K562 (cell line): ENCODE measurements around the gene GPRASP3. TPM values are rescaled to one million over a fixed set of nuclear protein-coding genes. Genes with fewer than 3 reads are reported as not detected.

Source experiments
- ATAC-seq: fragments of 200-7000 bp; cut with Tn5 transposase; 3 replicates; pipeline ENCODE4 v1.9.1; 2020; ENCODE audit warnings: moderate library complexity
- BruUV-seq: library from RNA; stranded (reverse); fragments of 400-500 nt; replicated peaks from 2 replicates; lab custom pipeline; 2021; lab: Mats Ljungman, UMichigan
- CTCF ChIA-PET: fragments of 300-600 bp; formaldehyde crosslinking; extraction: SDS; loops from one replicate; lab custom pipeline; 2021; ENCODE audit warnings: low intra/inter-chr PET ratio; lab: Yijun Ruan, JAX
- POLR2A ChIA-PET: fragments of 300-600, 350-650 bp; sonication (Branson Sonifier 250); formaldehyde crosslinking; extraction: SDS; loops from one replicate; lab custom pipeline; 2021; ENCODE audit warnings: antibody characterized with exemption, inconsistent platforms; lab: Yijun Ruan, JAX
- DNase-seq, 4 experiments: peaks; one replicate each; pipeline versions ENCODE4 v3.0.0 to v3.0.0-alpha.2; 2011 to 2018; ENCODE audit warnings: low spot score in 3 of 4, mixed read lengths in 3 of 4; ENCODE audit errors: extremely low read depth in 1 of 4
- FAIRE-seq: peaks from 2 replicates; lab custom pipeline; 2011; peaks lifted over from hg19 to GRCh38; lab: Jason Lieb, UNC
- H2AFZ ChIP-seq: 2 replicates; pipeline ENCODE4 v1.6.0; 2011; ENCODE audit warnings: low read depth, low read length, control low read depth, inconsistent platforms
- H3K27ac ChIP-seq: fragments of 200-600 bp; 3 replicates; pipeline ENCODE4 v1.8.0; 2011; ENCODE audit warnings: low read depth, mild to moderate bottlenecking, control low read depth, inconsistent platforms, low read length, moderate library complexity, mixed read lengths; ENCODE audit errors: extremely low read depth
- H3K27me3 ChIP-seq, 2 experiments: fragments of 300-600 bp in 1 of 2; 2 replicates in 1 of 2; 3 replicates in 1 of 2; pipeline versions ENCODE4 v1.6.0 to v1.8.0; 2011; ENCODE audit warnings: inconsistent platforms in 2 of 2, low read length in 2 of 2, mild to moderate bottlenecking in 1 of 2, mixed read lengths in 1 of 2, moderate library complexity in 1 of 2; ENCODE audit not compliant: control insufficient read depth in 2 of 2, insufficient read depth in 2 of 2
- H3K36me3 ChIP-seq: fragments of 300-600 bp; 3 replicates; pipeline ENCODE4 v1.8.0; 2011; ENCODE audit warnings: mild to moderate bottlenecking, low read length, inconsistent platforms; ENCODE audit not compliant: control insufficient read depth, insufficient read depth
- H3K4me1 ChIP-seq, 2 experiments: fragments of 200-600 bp in 1 of 2; replicated peaks in 1 of 2; 2 replicates in 1 of 2; 3 replicates in 1 of 2; pipeline versions ENCODE4 v1.5.1 to v1.8.0; 2011; ENCODE audit warnings: inconsistent platforms in 2 of 2, low read length in 2 of 2, mild to moderate bottlenecking in 1 of 2, mixed read lengths in 1 of 2, moderate library complexity in 1 of 2; ENCODE audit not compliant: control insufficient read depth in 2 of 2, insufficient read depth in 2 of 2
- H3K4me2 ChIP-seq: 2 replicates; pipeline ENCODE4 v1.6.1; 2011; ENCODE audit warnings: low read length, control low read depth, inconsistent platforms, mixed read lengths; ENCODE audit not compliant: insufficient read depth
- H3K4me3 ChIP-seq: fragments of 200-600 bp; sonication (generic), shearing (Covaris generic); 2 replicates; pipeline ENCODE4 v1.5.1; 2016; ENCODE audit warnings: control low read depth, inconsistent platforms
- H3K79me2 ChIP-seq: fragments of 200-600 bp; 3 replicates; pipeline ENCODE4 v1.8.0; 2011; ENCODE audit warnings: low read length, inconsistent platforms; ENCODE audit not compliant: control insufficient read depth, insufficient read depth
- H3K9ac ChIP-seq, 2 experiments: 2 replicates each; pipeline versions ENCODE4 v1.6.0 to v1.6.1; 2011; ENCODE audit warnings: low read depth in 2 of 2, low read length in 2 of 2, control low read depth in 1 of 2, inconsistent platforms in 1 of 2, mild to moderate bottlenecking in 1 of 2, mixed read lengths in 1 of 2; ENCODE audit not compliant: insufficient read depth in 1 of 2
- H3K9me1 ChIP-seq: one replicate; pipeline ENCODE4 v1.6.0; 2011; ENCODE audit warnings: inconsistent platforms, mild to moderate bottlenecking, low read length, moderate library complexity; ENCODE audit not compliant: control insufficient read depth, insufficient read depth
- H3K9me3 ChIP-seq: replicated peaks from 2 replicates; pipeline ENCODE4 v1.5.1; 2011; ENCODE audit warnings: low read depth, low read length, inconsistent platforms; ENCODE audit not compliant: control insufficient read depth, insufficient read depth
- H4K20me1 ChIP-seq: replicated peaks from 2 replicates; pipeline ENCODE4 v1.6.1; 2011; ENCODE audit warnings: low read length, inconsistent platforms, mixed read lengths; ENCODE audit not compliant: control insufficient read depth, insufficient read depth
- CTBP1 ChIP-seq: fragments of 450-650 bp; IDR thresholded peaks from 2 replicates; pipeline ENCODE4 v1.6.1; 2016; ENCODE audit warnings: borderline replicate concordance
- TEAD4 ChIP-seq, 2 experiments: sonication (generic) in 1 of 2; formaldehyde crosslinking in 1 of 2; IDR thresholded peaks; 2 replicates each; pipeline versions ENCODE4 v1.6.1 to v1.8.0; 2012 to 2022; ENCODE audit warnings: borderline replicate concordance in 1 of 2, inconsistent platforms in 1 of 2, low read length in 1 of 2, mild to moderate bottlenecking in 1 of 2, missing genetic modification reagents in 1 of 2
- TRIM28 ChIP-seq: fragments of 450-650 bp; IDR thresholded peaks from 2 replicates; pipeline ENCODE4 v1.6.1; 2017
- ZNF431 ChIP-seq: sonication (generic); formaldehyde crosslinking; IDR thresholded peaks from 2 replicates; pipeline ENCODE4 v1.8.0; 2022; ENCODE audit warnings: mild to moderate bottlenecking, missing genetic modification reagents
- WGBS: fragments of 100-300 bp; shearing (Covaris generic); methylation state at CpG from one replicate; pipeline ENCODE4 v1.1.6; 2016; ENCODE audit warnings: low coverage, mixed read lengths; ENCODE audit not compliant: insufficient coverage; ENCODE audit errors: missing lambda C conversion rate; 5-methylcytosine and 5-hydroxymethylcytosine counted together
- in situ Hi-C: fragments of 300-500 bp; cut with MboI; formaldehyde crosslinking; loops from 4 replicates; pipeline ENCODE4 v1.15.0; 2018; ENCODE audit warnings: inconsistent platforms, mixed read lengths
- intact Hi-C: fragments of 100-400 bp; cut with micrococcal nuclease; formaldehyde crosslinking; loops from 2 replicates; pipeline ENCODE4 v1.14.2; 2022
- polyA plus RNA-seq, 8 experiments: library from polyadenylated mRNA; depleted of rRNA in 4 of 8; stranded (reverse) in 5 of 8; unstranded in 3 of 8; fragments of >200 nt; fragmentation: Nextera tagmentation in 2 of 8; fragmentation: Illumina TruSeq in 1 of 8; extraction: Ambion mirVana in 2 of 8; extraction: Trizol in 1 of 8; gene quantifications; 2 replicates each; pipeline versions ENCODE4 v1.2.1 to v1.2.3, GENCODE V29; 2011 to 2014; ENCODE audit warnings: inconsistent platforms in 1 of 8, missing spikeins in 1 of 8
- total RNA-seq, 7 experiments: library from RNA; depleted of rRNA in 6 of 7; stranded (reverse); fragments of >200 nt in 6 of 7; fragmentation: Illumina TruSeq in 2 of 7; extraction: Trizol in 2 of 7; gene quantifications; 2 replicates each; pipeline versions ENCODE4 v1.2.1 to v1.2.3, GENCODE V29; 2011 to 2021; ENCODE audit warnings: low replicate concordance in 1 of 7
- TF ChIP-seq, protein P1 (sequence below): fragments of 200-600 bp; sonication (generic); IDR thresholded peaks from one replicate; pipeline ENCODE4 v1.6.1; 2012; ENCODE audit warnings: mild to moderate bottlenecking, low read depth, low read length, inconsistent platforms

The GPRASP3 gene
- total and polyA plus RNA-seq, 9 of the 15 experiments (the other 6 are each of a cell fraction or from before 2014, with no cell fraction given) = 0.50 to 1.9 (median 1.1) TPM

DNA sequence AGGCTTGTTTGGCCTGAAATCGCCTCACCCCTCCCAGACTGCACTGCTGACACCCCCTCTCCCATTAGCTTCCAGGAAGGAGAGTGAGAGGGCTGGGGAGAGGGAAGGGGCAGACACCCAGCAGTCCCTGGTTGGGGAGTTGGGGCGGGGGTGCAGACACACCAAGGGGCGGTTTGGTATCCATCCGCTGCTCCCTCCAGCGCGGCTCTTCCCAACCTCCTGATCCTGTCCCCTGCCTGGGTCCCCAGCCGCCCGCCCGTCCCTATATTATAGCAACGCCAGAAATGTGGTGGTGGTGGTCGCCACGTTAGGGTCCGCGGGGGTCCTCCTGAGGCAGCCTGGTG lies 24.9 kb downstream of the GPRASP3 start:
- POLR2A ChIA-PET = no interaction called here
- no peak for FAIRE-seq
- H2AFZ ChIP-seq = no peak overlapping the region

More for the DNA sequence above, 24.9 kb downstream of the GPRASP3 start:
- intact Hi-C loops (no loop called here), in situ Hi-C loops (no loop called here)
- TF ChIP-seq CTBP1 (no peak), TEAD4 (IDR thresholded peaks at IDR 0.05; ENCODE audit: low read length) (no peak), TEAD4 (CRISPR knock-in tag; IDR thresholded peaks at IDR 0.05; ENCODE audit: borderline replicate concordance) (no peak), ZNF431 (CRISPR knock-in tag) (no peak), TRIM28 (no peak)
- TF ChIP-seq, protein P1, sequence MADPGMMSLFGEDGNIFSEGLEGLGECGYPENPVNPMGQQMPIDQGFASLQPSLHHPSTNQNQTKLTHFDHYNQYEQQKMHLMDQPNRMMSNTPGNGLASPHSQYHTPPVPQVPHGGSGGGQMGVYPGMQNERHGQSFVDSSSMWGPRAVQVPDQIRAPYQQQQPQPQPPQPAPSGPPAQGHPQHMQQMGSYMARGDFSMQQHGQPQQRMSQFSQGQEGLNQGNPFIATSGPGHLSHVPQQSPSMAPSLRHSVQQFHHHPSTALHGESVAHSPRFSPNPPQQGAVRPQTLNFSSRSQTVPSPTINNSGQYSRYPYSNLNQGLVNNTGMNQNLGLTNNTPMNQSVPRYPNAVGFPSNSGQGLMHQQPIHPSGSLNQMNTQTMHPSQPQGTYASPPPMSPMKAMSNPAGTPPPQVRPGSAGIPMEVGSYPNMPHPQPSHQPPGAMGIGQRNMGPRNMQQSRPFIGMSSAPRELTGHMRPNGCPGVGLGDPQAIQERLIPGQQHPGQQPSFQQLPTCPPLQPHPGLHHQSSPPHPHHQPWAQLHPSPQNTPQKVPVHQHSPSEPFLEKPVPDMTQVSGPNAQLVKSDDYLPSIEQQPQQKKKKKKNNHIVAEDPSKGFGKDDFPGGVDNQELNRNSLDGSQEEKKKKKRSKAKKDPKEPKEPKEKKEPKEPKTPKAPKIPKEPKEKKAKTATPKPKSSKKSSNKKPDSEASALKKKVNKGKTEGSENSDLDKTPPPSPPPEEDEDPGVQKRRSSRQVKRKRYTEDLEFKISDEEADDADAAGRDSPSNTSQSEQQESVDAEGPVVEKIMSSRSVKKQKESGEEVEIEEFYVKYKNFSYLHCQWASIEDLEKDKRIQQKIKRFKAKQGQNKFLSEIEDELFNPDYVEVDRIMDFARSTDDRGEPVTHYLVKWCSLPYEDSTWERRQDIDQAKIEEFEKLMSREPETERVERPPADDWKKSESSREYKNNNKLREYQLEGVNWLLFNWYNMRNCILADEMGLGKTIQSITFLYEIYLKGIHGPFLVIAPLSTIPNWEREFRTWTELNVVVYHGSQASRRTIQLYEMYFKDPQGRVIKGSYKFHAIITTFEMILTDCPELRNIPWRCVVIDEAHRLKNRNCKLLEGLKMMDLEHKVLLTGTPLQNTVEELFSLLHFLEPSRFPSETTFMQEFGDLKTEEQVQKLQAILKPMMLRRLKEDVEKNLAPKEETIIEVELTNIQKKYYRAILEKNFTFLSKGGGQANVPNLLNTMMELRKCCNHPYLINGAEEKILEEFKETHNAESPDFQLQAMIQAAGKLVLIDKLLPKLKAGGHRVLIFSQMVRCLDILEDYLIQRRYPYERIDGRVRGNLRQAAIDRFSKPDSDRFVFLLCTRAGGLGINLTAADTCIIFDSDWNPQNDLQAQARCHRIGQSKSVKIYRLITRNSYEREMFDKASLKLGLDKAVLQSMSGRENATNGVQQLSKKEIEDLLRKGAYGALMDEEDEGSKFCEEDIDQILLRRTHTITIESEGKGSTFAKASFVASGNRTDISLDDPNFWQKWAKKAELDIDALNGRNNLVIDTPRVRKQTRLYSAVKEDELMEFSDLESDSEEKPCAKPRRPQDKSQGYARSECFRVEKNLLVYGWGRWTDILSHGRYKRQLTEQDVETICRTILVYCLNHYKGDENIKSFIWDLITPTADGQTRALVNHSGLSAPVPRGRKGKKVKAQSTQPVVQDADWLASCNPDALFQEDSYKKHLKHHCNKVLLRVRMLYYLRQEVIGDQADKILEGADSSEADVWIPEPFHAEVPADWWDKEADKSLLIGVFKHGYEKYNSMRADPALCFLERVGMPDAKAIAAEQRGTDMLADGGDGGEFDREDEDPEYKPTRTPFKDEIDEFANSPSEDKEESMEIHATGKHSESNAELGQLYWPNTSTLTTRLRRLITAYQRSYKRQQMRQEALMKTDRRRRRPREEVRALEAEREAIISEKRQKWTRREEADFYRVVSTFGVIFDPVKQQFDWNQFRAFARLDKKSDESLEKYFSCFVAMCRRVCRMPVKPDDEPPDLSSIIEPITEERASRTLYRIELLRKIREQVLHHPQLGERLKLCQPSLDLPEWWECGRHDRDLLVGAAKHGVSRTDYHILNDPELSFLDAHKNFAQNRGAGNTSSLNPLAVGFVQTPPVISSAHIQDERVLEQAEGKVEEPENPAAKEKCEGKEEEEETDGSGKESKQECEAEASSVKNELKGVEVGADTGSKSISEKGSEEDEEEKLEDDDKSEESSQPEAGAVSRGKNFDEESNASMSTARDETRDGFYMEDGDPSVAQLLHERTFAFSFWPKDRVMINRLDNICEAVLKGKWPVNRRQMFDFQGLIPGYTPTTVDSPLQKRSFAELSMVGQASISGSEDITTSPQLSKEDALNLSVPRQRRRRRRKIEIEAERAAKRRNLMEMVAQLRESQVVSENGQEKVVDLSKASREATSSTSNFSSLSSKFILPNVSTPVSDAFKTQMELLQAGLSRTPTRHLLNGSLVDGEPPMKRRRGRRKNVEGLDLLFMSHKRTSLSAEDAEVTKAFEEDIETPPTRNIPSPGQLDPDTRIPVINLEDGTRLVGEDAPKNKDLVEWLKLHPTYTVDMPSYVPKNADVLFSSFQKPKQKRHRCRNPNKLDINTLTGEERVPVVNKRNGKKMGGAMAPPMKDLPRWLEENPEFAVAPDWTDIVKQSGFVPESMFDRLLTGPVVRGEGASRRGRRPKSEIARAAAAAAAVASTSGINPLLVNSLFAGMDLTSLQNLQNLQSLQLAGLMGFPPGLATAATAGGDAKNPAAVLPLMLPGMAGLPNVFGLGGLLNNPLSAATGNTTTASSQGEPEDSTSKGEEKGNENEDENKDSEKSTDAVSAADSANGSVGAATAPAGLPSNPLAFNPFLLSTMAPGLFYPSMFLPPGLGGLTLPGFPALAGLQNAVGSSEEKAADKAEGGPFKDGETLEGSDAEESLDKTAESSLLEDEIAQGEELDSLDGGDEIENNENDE = no peak
- BruUV-seq = no TSS peak
- Histone ChIP-seq H4K20me1 (no peaks in the 10 kb centered on the region), H3K79me2 (no peaks in the 10 kb centered on the region), H3K4me2 (no peak overlapping the region), H3K27ac (no peak overlapping the region), H3K36me3 (no peaks in the 10 kb centered on the region), H3K27me3 (no peaks in the 10 kb centered on the region), H3K9me1 (no peaks in the 10 kb centered on the region), H3K4me3 (no peak overlapping the region), H3K4me1 (no peaks in the 10 kb centered on the region; a peak in 1 of 5 replicates), H3K9me3 (no peaks in the 10 kb centered on the region), H3K9ac (no peak overlapping the region)
- DNase-seq = no peak
- CTCF ChIA-PET = no interaction called here
- WGBS = no CpG with 5 or more reads among the region's 14 CpGs
- ATAC-seq = no peak
